Lower leg skin (tissue), 4 donors: ENCODE measurements around the gene TOMM34. TPM values are rescaled to one million over a fixed set of nuclear protein-coding genes. Genes with fewer than 3 reads are reported as not detected.

Source experiments
- DNase-seq, 2 donors: peaks; one replicate each; pipeline ENCODE4 v3.0.0-alpha.2; 2019; ENCODE audit warnings: low spot score in 2 of 2
- H3K4me3 ChIP-seq: fragments of 200-600 bp; sonication (generic); 2 replicates; pipeline ENCODE4 v1.5.1; 2017; ENCODE audit warnings: mild to moderate bottlenecking, low read depth; ENCODE audit not compliant: poor library complexity, severe bottlenecking
- POLR2A ChIP-seq, 2 donors: fragments of 450-650 bp; IDR thresholded peaks; one replicate each; pipeline ENCODE4 v1.6.1; 2016 to 2017; ENCODE audit warnings: antibody characterized with exemption in 2 of 2, mild to moderate bottlenecking in 1 of 2, moderate library complexity in 1 of 2
- WGBS, 2 donors: methylation state at CpG; one replicate each; pipeline ENCODE4 v1.1.5; 2018; 5-methylcytosine and 5-hydroxymethylcytosine counted together
- intact Hi-C: fragments of 100-400 bp; cut with DNase I; formaldehyde crosslinking; loops from one replicate; pipeline ENCODE4 v1.15.0; 2023; ENCODE audit warnings: low total_unique reads
- total RNA-seq, 4 donors: library from RNA; depleted of rRNA; stranded (reverse); fragments of >200 nt; gene quantifications; one replicate each; pipeline ENCODE4 v1.1.0, GENCODE V29; 2016
- TF ChIP-seq, protein P1 (sequence below), 3 donors: fragments of 450-650 bp; IDR thresholded peaks; one replicate each; pipeline ENCODE4 v1.5.1; 2016; ENCODE audit warnings: antibody characterized with exemption in 3 of 3, mild to moderate bottlenecking in 3 of 3, moderate library complexity in 2 of 3

Gene TOMM34
- 10 to 100 TPM in 3 of 4 donors, 1 to 10 TPM in 1; 9.8 to 19.5 (median 12.4) TPM for total RNA-seq

GRCh38 chr20:44960103-44960852, at the start of gene TOMM34:
TOMM34 (minus strand) TSS chr20:44960397; CDS start chr20:44960333, 64 bp downstream.
- DNase-seq, result peak; percentile 92 to 99
- no peak for TF ChIP-seq POLR2A (IDR thresholded peaks at IDR 0.05)
- TF ChIP-seq, protein P1, sequence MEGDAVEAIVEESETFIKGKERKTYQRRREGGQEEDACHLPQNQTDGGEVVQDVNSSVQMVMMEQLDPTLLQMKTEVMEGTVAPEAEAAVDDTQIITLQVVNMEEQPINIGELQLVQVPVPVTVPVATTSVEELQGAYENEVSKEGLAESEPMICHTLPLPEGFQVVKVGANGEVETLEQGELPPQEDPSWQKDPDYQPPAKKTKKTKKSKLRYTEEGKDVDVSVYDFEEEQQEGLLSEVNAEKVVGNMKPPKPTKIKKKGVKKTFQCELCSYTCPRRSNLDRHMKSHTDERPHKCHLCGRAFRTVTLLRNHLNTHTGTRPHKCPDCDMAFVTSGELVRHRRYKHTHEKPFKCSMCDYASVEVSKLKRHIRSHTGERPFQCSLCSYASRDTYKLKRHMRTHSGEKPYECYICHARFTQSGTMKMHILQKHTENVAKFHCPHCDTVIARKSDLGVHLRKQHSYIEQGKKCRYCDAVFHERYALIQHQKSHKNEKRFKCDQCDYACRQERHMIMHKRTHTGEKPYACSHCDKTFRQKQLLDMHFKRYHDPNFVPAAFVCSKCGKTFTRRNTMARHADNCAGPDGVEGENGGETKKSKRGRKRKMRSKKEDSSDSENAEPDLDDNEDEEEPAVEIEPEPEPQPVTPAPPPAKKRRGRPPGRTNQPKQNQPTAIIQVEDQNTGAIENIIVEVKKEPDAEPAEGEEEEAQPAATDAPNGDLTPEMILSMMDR (IDR thresholded peaks at IDR 0.05), result no peak

GRCh38 chr20:45008521-45009049, 48.4 kb upstream of the TOMM34 start:
- no peak for DNase-seq
- no peak for TF ChIP-seq POLR2A (IDR thresholded peaks at IDR 0.05)
- TF ChIP-seq, protein P1 (IDR thresholded peaks at IDR 0.05), result no peak
- no peak overlapping the region for H3K4me3 ChIP-seq
- intact Hi-C loops, result no loop called here

More at GRCh38 chr20:44960103-44960852, at the start of gene TOMM34:
- 0% methylated on average over 18 to 42 of the region's 60 CpGs for WGBS, 2 donors
- intact Hi-C loops, result no loop called here
- peak within 1 kb of the TSS; percentile 38 for H3K4me3 ChIP-seq

GRCh38 chr20:44997668-44998067, 37.5 kb upstream of the TOMM34 start:
- no peak for TF ChIP-seq POLR2A (IDR thresholded peaks at IDR 0.05)
- TF ChIP-seq, protein P1 (IDR thresholded peaks at IDR 0.05), result no peak
- WGBS, 2 donors, result 96 to 97% methylated on average over 5 of the region's 5 CpGs
- DNase-seq, result no peak
- intact Hi-C loops, result no loop called here
- no peak overlapping the region for H3K4me3 ChIP-seq

DNA sequence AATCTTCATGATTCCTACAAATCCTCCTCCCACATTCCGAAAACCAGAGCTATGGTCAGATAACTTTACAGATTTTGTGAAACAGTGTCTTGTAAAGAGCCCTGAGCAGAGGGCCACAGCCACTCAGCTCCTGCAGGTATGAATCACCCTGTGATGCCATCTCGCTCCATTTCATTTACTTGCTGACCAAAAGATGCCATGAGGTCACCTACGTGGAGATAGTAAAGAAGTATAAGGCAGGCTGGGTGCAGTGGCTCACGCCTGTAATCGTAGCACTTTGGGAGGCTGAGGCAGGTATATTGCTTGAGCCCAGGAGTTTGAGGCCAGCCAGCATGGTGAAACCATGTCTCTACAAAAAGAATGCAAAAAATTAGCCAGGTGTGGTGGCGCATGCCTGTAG, 37.0 kb upstream of the TOMM34 start:
- no peak for TF ChIP-seq POLR2A (IDR thresholded peaks at IDR 0.05)
- TF ChIP-seq, protein P1 (IDR thresholded peaks at IDR 0.05), result no peak
- H3K4me3 ChIP-seq, result no peak overlapping the region
- intact Hi-C loops, result no loop called here
- DNase-seq, result no peak
- 96 to 98% methylated on average over 6 of the region's 6 CpGs for WGBS, 2 donors

DNA sequence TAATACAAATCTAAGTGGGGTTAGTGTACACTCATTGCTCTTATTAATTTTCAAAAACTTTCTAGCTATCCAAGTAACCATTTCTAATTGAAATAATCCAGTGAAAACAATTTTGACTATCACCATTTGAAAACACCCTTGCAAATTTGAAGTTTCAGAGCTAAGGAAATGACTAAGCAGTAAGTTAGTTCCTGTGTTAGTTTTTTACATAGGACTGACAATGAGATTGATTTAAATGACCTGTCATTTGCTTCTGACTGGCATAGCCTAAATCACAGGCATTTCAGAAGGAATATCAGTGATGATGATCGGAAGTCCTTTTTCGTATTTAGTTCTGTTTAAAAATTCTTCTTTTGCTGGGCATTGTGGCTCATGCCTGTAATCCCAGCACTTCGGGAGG, 33.1 kb upstream of the TOMM34 start:
- DNase-seq, result no peak
- no peak overlapping the region for H3K4me3 ChIP-seq
- TF ChIP-seq, protein P1 (IDR thresholded peaks at IDR 0.05), result no peak
- no peak for TF ChIP-seq POLR2A (IDR thresholded peaks at IDR 0.05)
- intact Hi-C loops, result no loop called here
- WGBS, 2 donors, result 72 to 74% methylated on average over 3 of the region's 3 CpGs
